ENCODE measurements around the gene RAB40C. TPM values are rescaled to one million over a fixed set of nuclear protein-coding genes. Genes with fewer than 3 reads are reported as not detected.

RAB40C gene
- total RNA-seq, 1 experiment from 2014 or later: 30.7 TPM

DNA sequence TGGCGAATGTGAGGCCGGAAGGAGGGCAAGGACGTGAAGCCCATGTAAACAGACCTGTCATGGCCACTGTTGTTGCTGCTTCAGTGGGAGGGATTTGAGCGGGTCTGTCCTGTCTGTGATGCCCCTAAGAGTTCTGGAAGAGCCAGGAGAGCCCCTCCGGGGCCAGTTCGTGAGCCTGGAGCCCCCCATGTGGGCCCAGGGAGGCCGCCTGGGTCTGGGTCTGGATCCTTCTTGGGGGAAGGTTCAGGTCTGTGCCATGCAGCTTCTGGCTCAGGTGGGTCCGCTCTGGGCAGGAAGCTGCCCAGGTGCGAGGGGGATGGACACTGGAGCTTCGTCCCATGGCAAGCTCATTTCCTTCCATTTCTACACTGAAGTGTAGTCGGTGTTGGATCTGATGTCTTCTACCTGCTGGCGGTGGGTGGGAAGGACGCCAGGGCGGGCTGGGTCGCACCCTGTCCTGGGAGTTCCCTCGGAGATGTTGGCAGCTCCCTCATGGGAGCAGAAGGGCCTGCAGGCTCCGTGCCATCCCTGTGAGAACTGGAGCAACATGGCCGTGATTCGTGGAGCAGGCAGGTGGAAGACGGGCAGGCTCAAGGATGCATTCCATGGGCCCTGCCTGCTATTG lies 29.7 kb downstream of the RAB40C start:
- no TSS peak for BruUV-seq (replicated peaks)
- Histone ChIP-seq H3K36me3 (ENCODE audit: control insufficient read depth, insufficient read depth, low read length) (no peaks in the 10 kb centered on the region), H3K27me3 (ENCODE audit: control insufficient read depth, insufficient read depth, low read length) (no peaks in the 10 kb centered on the region), H3K27ac (ENCODE audit: low read length) (no peak overlapping the region), H3K4me1 (ENCODE audit: control insufficient read depth, insufficient read depth, low read length) (peaks cover 32% of the 10 kb centered on the region), H3K9me3 (ENCODE audit: control insufficient read depth, insufficient read depth, low read depth, low read length) (no peaks in the 10 kb centered on the region), H3K4me3 (ENCODE audit: low read depth in 2 of 2, low read length in 2 of 2) (no peak overlapping the region)
- ATAC-seq (no peak), DNase-seq (ENCODE audit: low read depth, low spot score) (no peak)
- TF ChIP-seq POLR2AphosphoS5 (IDR thresholded peaks at IDR 0.05; ENCODE audit: low read depth, low read length): no peak
- TF ChIP-seq SIN3A (IDR thresholded peaks at IDR 0.05; ENCODE audit: borderline replicate concordance, insufficient read depth, low read depth, low read length): no peak
- no peak for TF ChIP-seq TCF7L2 (IDR thresholded peaks at IDR 0.05; ENCODE audit: low read depth, low read length)
- TF ChIP-seq, protein P1, sequence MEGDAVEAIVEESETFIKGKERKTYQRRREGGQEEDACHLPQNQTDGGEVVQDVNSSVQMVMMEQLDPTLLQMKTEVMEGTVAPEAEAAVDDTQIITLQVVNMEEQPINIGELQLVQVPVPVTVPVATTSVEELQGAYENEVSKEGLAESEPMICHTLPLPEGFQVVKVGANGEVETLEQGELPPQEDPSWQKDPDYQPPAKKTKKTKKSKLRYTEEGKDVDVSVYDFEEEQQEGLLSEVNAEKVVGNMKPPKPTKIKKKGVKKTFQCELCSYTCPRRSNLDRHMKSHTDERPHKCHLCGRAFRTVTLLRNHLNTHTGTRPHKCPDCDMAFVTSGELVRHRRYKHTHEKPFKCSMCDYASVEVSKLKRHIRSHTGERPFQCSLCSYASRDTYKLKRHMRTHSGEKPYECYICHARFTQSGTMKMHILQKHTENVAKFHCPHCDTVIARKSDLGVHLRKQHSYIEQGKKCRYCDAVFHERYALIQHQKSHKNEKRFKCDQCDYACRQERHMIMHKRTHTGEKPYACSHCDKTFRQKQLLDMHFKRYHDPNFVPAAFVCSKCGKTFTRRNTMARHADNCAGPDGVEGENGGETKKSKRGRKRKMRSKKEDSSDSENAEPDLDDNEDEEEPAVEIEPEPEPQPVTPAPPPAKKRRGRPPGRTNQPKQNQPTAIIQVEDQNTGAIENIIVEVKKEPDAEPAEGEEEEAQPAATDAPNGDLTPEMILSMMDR (IDR thresholded peaks at IDR 0.05): no peak
- TF ChIP-seq, protein P2, sequence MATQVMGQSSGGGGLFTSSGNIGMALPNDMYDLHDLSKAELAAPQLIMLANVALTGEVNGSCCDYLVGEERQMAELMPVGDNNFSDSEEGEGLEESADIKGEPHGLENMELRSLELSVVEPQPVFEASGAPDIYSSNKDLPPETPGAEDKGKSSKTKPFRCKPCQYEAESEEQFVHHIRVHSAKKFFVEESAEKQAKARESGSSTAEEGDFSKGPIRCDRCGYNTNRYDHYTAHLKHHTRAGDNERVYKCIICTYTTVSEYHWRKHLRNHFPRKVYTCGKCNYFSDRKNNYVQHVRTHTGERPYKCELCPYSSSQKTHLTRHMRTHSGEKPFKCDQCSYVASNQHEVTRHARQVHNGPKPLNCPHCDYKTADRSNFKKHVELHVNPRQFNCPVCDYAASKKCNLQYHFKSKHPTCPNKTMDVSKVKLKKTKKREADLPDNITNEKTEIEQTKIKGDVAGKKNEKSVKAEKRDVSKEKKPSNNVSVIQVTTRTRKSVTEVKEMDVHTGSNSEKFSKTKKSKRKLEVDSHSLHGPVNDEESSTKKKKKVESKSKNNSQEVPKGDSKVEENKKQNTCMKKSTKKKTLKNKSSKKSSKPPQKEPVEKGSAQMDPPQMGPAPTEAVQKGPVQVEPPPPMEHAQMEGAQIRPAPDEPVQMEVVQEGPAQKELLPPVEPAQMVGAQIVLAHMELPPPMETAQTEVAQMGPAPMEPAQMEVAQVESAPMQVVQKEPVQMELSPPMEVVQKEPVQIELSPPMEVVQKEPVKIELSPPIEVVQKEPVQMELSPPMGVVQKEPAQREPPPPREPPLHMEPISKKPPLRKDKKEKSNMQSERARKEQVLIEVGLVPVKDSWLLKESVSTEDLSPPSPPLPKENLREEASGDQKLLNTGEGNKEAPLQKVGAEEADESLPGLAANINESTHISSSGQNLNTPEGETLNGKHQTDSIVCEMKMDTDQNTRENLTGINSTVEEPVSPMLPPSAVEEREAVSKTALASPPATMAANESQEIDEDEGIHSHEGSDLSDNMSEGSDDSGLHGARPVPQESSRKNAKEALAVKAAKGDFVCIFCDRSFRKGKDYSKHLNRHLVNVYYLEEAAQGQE (IDR thresholded peaks at IDR 0.05; ENCODE audit: insufficient read depth in 1 of 2, low read depth in 2 of 2, low read length in 1 of 2): no peak
- POLR2A ChIA-PET: no interaction called here
- in situ Hi-C loops (cut with HindIII; ENCODE audit: low pct_unique_long_range_greater_than_20kb, low sequenced_read_pairs): no loop called here
- intact Hi-C loops (cut with micrococcal nuclease; ENCODE audit: unreplicated experiment): no loop called here
- CTCF ChIA-PET: no interaction called here

DNA sequence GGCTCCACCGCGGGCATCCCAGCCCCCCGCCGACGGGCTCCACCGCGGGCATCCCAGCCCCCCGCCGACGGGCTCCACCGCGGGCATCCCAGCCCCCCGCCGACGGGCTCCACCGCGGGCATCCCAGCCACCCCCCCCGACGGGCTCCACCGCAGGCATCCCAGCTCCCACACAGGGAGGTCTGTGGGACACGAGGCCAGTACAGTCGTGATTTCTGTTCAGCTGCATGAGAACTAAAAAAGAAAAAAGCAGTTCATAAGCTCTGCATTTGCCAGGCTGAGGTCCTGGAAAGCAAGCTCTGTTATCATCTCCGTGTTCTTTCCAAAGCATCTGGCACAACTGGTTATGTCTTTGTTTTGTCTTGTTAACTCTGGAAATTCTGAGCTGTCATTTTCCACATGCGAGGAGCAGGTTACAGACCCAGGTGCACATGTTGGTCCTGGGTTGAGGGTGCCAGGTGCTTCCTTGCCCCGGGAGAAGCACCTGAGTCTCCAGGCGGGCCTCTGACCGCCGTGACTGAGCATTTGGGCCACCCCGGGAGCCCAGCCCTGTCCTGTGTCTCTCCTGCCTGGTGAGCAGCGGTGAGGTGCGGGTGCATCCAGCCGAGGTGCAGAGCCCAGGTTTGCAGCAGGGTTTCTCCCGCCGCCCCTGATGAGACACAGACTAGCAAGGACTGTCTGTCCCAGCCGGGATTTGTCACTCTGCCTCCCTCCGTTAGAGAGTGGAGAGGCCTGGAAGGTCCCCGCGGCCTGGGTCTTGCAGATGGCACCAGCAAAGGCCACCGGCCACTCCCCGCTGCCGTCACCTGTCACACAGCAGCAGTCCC lies 31.0 kb downstream of the RAB40C start:
- H3K4me3 ChIP-seq (ENCODE audit: low read depth in 2 of 2, low read length in 2 of 2): no peak overlapping the region
- no peak overlapping the region for H3K27ac ChIP-seq (ENCODE audit: low read length)
- CTCF ChIA-PET: interaction anchor here (0.6 to 1.1 kb wide), 2 partner anchors 44 to 124 kb away, joined by 3 read pairs; no protein-coding TSS in a partner anchor
- intact Hi-C loops (cut with micrococcal nuclease; ENCODE audit: unreplicated experiment) (no loop called here), in situ Hi-C loops (cut with HindIII; ENCODE audit: low pct_unique_long_range_greater_than_20kb, low sequenced_read_pairs) (no loop called here)
- H3K9me3 ChIP-seq (ENCODE audit: control insufficient read depth, insufficient read depth, low read depth, low read length): no peaks in the 10 kb centered on the region
- TF ChIP-seq, protein P1 (IDR thresholded peaks at IDR 0.05): no peak
- TF ChIP-seq, protein P2 (IDR thresholded peaks at IDR 0.05; ENCODE audit: insufficient read depth in 1 of 2, low read depth in 2 of 2, low read length in 1 of 2): no peak
- TF ChIP-seq TCF7L2 (IDR thresholded peaks at IDR 0.05; ENCODE audit: low read depth, low read length) (no peak), POLR2AphosphoS5 (IDR thresholded peaks at IDR 0.05; ENCODE audit: low read depth, low read length) (no peak), SIN3A (IDR thresholded peaks at IDR 0.05; ENCODE audit: borderline replicate concordance, insufficient read depth, low read depth, low read length) (no peak)
- no peak for ATAC-seq
- H3K36me3 ChIP-seq (ENCODE audit: control insufficient read depth, insufficient read depth, low read length): no peaks in the 10 kb centered on the region
- POLR2A ChIA-PET: no interaction called here
- H3K4me1 ChIP-seq (ENCODE audit: control insufficient read depth, insufficient read depth, low read length): peaks cover 40% of the 10 kb centered on the region
- no peaks in the 10 kb centered on the region for H3K27me3 ChIP-seq (ENCODE audit: control insufficient read depth, insufficient read depth, low read length)
- no peak for DNase-seq (ENCODE audit: low read depth, low spot score)
- no TSS peak for BruUV-seq (replicated peaks)
